ENCODE results near the gene AFF4.
A peak's percentile ranks its signal among the peaks of the same experiment; 100 is the strongest.
"Not testable (repeated sequence)": the region's sequence is repeated elsewhere in the genome, so short reads cannot be mapped to it uniquely, and the experiment has no call there.

AFF4 gene

GRCh38 chr5:132963171-132964104 is at the start of gene AFF4:
TSS of gene AFF4 (minus strand) at chr5:132963634. CDS start at chr5:132937189, 26,445 bp downstream.
- peak; percentile 98 for DNase-seq (ENCODE audit: low spot score)

DNA sequence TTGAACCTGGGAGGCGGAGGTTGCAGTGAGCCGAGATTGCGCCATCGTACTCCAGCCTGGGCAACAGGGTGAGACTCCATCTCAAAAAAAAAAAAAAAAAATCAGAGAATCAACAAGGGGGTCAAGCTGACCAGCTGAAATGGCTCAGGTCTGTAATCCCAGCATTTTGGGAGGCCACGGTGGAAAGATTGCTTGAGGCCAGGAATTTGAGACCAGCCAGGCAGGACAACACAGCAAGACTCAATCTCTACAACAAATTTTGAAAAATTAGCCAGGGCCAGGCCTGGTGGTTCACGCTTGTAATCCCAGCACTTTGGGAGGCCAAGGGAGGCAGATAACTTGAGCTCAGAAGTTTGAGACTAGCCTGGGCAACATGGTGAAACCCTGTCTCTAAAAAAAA is 45.0 kb upstream of the AFF4 start:
- DNase-seq (ENCODE audit: low spot score) = not testable (repeated sequence)

DNA sequence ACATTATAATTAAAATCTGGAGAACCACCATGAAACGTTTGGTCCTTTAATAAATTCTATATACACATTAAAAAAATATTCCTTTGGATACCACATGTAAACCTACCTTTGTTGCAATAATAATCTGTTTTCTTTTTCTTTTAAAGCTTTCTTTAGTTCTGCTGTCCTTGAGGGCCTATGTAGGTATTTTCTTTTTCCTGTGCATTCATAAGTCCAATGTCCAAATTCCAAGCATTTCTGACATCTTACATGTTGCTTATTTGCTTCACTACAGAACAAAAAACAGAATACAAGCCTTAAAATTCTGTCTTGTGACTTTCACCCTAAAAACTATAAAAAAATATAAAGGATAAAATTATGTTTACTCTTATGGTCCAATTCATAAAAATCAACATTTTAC is 43.2 kb upstream of the AFF4 start:
- DNase-seq (ENCODE audit: low spot score) = no peak

- no peak for DNase-seq (ENCODE audit: low spot score)
These were observed 35.8 kb upstream of the AFF4 start for GRCh38 chr5:132999246-132999645.

GRCh38 chr5:132998556-132998955 is 35.1 kb upstream of the AFF4 start:
- DNase-seq (ENCODE audit: low spot score) = no peak

- no peak for DNase-seq (ENCODE audit: low spot score)
These were observed 32.9 kb upstream of the AFF4 start for GRCh38 chr5:132996307-132996706.

DNA sequence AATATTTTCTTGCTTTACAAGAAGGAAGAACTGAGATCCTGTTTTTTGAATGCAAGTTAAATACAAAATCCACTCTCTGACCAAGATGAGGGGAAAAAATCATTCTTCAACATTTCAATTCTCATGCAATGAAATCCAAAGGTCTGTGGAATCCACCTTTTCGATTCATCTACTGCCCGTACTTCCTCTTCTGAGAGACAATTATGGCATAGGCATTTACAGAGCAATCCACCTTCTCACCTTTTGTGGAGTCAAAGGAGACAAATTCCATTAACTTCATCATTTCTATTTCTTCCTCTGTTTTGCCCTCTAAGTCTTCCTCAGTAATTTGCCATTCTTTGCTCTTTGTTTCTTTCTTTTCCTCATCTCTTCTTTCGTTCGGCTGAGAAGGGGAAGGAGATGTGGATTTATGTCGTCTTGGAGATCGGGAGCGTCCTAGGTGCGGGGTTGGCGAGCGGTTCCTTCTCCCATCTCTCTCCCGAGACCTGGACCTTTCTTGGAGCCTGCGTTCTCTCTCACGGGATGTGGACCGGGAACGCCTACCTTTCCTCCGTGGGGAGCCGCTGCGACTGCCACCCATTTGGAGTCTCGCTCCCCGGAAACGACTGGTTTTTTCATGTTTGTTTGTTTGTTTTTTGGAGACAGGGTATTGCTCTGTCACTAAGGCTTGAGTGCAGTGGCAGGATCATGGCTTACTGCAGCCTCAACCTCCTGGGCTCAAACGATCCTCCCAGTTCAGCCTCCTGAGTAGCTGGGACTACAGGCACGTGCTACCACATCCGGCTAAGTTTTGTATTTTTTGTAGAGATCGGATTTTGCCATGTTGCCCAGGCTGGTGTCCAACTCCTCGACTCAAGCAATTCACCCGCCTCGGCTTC is 24.3 kb upstream of the AFF4 start:
- no peak for DNase-seq (ENCODE audit: low spot score)

DNA sequence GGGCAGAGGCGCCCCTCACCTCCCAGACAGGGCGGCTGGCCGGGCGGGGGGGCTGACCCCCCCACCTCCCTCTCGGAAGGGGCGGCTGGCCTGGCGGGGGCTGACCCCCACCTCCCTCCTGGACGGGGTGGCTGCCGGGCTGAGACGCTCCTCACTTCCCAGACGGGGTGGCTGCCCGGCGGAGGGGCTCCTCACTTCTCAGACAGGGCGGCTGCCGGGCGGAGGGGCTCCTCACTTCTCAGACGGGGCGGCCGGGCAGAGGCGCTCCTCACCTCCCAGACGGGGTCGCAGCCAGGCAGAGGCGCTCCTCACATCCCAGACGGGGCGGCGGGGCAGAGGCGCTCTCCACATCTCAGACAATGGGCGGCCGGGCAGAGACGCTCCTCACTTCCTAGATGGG is 19.5 kb upstream of the AFF4 start:
- not testable (repeated sequence) for DNase-seq (ENCODE audit: low spot score)

- no peak for DNase-seq (ENCODE audit: low spot score)
These were observed 17.9 kb upstream of the AFF4 start for GRCh38 chr5:132981288-132981687.

- no peak for DNase-seq (ENCODE audit: low spot score)
These were observed 16.5 kb upstream of the AFF4 start for GRCh38 chr5:132979976-132980375.

DNA sequence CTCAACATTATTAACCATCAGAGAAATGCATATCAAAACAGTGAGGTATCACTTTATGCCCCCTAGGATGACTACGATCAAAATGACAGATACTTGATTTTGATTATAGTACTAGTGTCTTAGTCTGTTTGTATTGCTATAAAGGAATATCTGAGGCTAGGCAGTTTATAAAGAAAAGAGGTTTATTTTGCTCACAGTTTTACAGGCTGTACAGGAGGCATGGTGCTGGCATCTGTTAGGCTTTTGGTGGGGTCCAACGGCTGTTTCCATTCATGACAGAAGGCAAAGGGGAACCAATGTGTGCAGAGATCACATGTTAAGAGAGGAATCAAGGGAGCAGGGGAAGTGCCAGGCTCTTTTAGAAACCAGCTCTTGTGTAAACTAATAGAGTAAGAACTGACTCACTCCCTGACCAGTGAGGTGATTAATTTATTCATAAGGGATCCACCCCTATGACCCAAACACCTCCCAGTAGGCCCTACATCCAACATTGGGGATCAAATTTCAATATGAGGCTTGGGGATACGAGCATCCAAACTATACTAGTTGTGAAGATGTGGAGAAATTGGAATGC is 16.0 kb upstream of the AFF4 start:
- no peak for DNase-seq (ENCODE audit: low spot score)

DNA sequence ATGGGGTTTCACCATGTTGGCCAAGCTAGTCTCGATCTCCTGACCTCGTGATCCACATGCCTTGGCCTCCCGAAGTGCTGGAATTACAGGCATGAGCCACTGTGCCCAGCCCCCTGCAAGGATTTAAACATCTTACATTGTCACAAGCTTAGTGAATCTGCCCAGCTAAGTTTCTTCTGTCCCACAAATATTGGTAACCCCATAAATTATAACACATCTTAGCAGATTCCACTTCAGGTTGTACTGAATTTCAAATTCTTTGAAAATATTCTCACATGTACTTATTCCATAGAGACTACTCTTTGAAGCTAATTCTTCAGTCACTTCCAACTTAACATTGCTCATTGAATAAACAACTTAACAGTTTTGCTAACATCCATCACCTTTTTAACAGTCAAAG is 13.4 kb upstream of the AFF4 start:
- DNase-seq (ENCODE audit: low spot score) = no peak

DNA sequence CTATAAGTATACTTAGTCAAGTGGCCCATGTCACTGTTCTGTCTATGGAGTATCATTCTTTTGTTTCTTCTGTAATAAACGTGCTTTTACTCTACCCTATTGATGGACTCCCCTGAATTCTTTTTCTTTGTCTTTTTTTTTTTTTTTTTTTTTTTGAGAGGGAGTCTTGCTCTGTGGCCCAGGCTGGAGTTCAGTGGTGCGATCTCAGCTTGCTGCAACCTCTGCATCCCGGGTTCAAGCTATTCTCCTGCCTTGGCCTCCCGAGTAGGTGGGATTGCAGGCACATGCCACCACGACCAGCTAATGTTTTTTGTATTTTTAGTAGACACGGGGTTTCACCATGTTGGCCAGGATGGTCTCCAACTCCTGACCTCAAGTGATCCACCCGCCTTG is 9.0 kb upstream of the AFF4 start:
- DNase-seq (ENCODE audit: low spot score) = not testable (repeated sequence)

DNA sequence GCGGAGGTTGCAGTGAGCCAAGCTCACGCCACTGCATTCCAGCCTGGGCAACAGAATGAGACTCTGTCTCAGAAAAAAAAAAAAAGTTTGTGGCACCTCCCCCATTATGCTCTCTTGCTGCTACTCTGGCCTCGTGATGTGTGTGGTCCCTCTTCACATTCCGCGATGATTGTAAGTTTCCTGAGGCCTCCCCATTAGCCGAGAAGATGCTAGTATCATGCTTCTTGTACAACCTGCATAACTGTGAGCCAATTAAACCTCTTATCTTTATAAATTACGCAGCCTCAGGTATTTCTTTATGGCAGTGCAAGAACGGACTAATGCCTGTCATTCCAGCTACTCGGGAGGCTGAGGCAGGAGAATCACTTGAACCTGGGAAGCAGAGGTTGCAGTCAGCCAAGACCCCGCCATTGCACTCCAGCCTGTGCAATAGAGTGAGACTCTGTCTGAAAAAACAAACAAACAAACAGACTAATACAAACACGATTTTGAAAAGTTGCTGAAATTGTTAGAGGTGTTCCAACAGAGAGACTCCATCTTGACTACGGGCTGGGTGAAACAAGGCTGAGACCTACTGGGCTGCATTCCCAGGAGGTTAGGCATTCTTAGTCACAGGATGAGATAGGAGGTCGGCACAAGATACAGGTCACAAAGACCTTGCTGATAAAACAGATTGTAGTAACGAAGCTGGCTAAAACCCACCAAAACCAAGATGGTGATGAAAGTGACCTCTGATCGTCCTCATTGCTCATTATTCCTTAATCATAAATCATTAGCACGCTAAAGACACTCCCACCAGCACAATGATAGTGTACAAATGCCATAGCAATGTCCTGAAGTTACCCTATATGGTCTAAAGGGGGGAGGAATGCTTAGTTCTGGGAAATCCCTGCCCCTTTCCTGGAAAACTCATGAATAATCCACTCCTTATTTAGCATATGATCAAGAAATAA is 8.3 kb upstream of the AFF4 start:
- DNase-seq (ENCODE audit: low spot score) = no peak

DNA sequence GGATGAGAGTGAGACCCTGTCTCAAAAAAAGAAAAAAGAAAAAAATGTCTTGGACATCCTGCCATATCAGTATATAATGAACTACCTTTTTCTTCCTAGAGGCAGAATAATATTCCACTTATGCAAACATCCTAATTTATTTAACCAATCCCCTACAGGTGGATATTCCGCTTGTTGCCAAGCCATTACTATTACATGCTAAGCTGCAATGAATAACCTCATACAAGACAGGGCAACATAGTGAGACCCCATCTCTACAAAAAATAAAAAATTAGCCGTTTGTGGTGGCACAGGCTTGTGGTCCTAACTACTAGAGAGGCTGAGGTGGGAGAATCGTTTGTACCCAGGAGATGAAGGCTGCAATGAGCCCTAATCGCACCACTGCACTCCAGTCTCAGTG is 1.7 kb upstream of the AFF4 start:
- DNase-seq (ENCODE audit: low spot score) = no peak

- DNase-seq (ENCODE audit: low spot score) = peak; percentile 58
These were observed 909 bp downstream of the AFF4 start for GRCh38 chr5:132962429-132963021.

GRCh38 chr5:132961887-132962286 is 1.5 kb downstream of the AFF4 start:
- no peak for DNase-seq (ENCODE audit: low spot score)

GRCh38 chr5:132961123-132961815 is 2.2 kb downstream of the AFF4 start:
- DNase-seq (ENCODE audit: low spot score) = not testable (repeated sequence)

DNA sequence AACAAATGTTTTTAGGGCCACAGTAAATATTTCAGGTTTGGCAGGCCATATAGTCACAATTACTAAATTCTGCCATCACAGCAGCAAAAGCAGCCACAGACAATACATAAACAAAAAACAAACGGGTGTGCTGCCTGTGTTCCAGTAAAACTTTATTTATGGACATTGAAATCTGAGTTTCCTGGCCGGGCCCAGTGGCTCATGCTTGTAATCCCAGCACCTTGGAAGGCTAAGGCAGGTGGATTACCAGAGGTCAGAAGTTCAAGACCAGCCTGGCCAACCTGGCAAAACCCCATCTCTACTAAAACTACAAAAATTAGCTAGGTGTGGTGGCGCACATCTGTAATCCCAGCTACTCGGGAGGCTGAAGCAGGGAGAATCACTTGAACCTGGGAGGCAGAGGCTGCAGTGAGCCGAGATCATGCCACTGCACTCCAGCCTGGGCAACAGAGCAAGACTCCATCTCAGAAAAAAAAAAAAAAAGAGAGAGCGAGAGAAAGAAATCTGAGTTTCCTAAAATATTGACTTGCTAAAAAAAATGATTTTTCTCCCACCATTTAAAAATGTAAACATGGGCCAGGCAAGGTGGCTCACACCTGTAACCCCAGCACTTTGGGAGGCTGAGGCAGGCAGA is 7.2 kb downstream of the AFF4 start:
- not testable (repeated sequence) for DNase-seq (ENCODE audit: low spot score)

DNA sequence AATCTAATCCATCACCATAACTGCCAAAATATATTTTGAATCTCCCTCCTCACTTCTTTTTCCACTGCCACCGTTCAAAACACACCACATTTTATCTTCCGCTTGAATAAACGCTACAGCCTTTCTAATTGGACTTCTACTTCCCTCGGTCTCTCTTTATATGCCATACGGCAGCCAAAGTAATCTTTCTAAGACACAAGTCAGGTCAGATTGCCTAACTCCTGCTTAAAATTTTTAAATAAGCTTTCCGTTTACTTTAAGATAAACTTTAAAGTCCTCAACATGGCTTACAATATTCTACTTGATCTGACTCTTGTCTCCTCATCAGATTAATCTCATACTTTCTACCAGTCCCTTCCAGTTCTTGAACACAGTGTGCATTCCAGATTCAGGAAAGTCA is 9.7 kb downstream of the AFF4 start:
- no peak for DNase-seq (ENCODE audit: low spot score)
